HepG2 (cell line): Measurements from ENCODE around the gene FAM53B. TPM values are rescaled to one million over a fixed set of nuclear protein-coding genes. Genes with fewer than 3 reads are reported as not detected.

Experiments
- DNMT1 ChIP-seq: sonication (generic); formaldehyde crosslinking; IDR thresholded peaks from 2 replicates; pipeline ENCODE4 v1.5.1; 2020; ENCODE audit warnings: mild to moderate bottlenecking, missing genetic modification reagents
- FOSL2 ChIP-seq: sonication (generic); formaldehyde crosslinking; IDR thresholded peaks from 2 replicates; pipeline ENCODE4 v1.4.0; 2020; ENCODE audit warnings: missing genetic modification reagents
- GATA4 ChIP-seq: sonication (generic); IDR thresholded peaks from 2 replicates; pipeline ENCODE4 v1.6.1; 2016; ENCODE audit warnings: antibody characterized with exemption, low read depth, borderline replicate concordance
- HNRNPLL ChIP-seq: fragments of 200-400 bp; formaldehyde crosslinking; IDR thresholded peaks from 2 replicates; pipeline ENCODE4 v1.6.1; 2017; ENCODE audit warnings: mild to moderate bottlenecking, low read depth, low read length; ENCODE audit not compliant: poor library complexity, severe bottlenecking
- ISL2 ChIP-seq: sonication (generic); formaldehyde crosslinking; IDR thresholded peaks from 2 replicates; pipeline ENCODE4 v1.5.0; 2020; ENCODE audit warnings: missing genetic modification reagents
- NFKBIZ ChIP-seq: IDR thresholded peaks from 2 replicates; pipeline ENCODE4 v1.6.1; 2018; ENCODE audit warnings: missing genetic modification reagents, missing compliant biosample characterization
- ZBTB21 ChIP-seq: sonication (generic); formaldehyde crosslinking; IDR thresholded peaks from 2 replicates; pipeline ENCODE4 v1.4.0; 2020; ENCODE audit warnings: missing genetic modification reagents
- ZNF143 ChIP-seq: sonication (generic); formaldehyde crosslinking; IDR thresholded peaks from 2 replicates; pipeline ENCODE4 v1.4.0; 2020; ENCODE audit warnings: missing genetic modification reagents
- ZNF367 ChIP-seq: sonication (generic); formaldehyde crosslinking; IDR thresholded peaks from 2 replicates; pipeline ENCODE4 v1.4.0; 2020; ENCODE audit warnings: missing genetic modification reagents, borderline replicate concordance
- polyA plus RNA-seq, 8 experiments: library from polyadenylated mRNA; depleted of rRNA in 3 of 8; stranded (reverse) in 7 of 8; unstranded in 1 of 8; fragments of >200 nt; fragmentation: Illumina TruSeq in 4 of 8; extraction: Trizol in 4 of 8; gene quantifications; 2 replicates each; pipeline versions ENCODE4 v1.2.1 to v1.2.3, GENCODE V29; 2011 to 2016; ENCODE audit warnings: low read depth in 4 of 8, missing spikeins in 1 of 8, mixed read lengths in 1 of 8; ENCODE audit not compliant: insufficient read depth in 1 of 8
- total RNA-seq, 5 experiments: library from RNA; depleted of rRNA; stranded (reverse); fragments of >200 nt; fragmentation: Illumina TruSeq; extraction: Trizol; gene quantifications; 2 replicates each; pipeline ENCODE4 v1.2.3, GENCODE V29; 2016; ENCODE audit warnings: low read depth in 1 of 5
- TF ChIP-seq, protein P1 (sequence below): IDR thresholded peaks from 2 replicates; pipeline ENCODE4 v1.6.1; 2016; ENCODE audit warnings: low read depth, missing genetic modification reagents, missing compliant biosample characterization
- TF ChIP-seq, protein P2 (sequence below): sonication (generic); formaldehyde crosslinking; IDR thresholded peaks from 2 replicates; pipeline ENCODE4 v1.4.0; 2020; ENCODE audit warnings: missing genetic modification reagents, borderline replicate concordance
- TF ChIP-seq, protein P3 (sequence below): sonication (generic); formaldehyde crosslinking; IDR thresholded peaks from 2 replicates; pipeline ENCODE4 v1.5.0; 2020; ENCODE audit warnings: missing genetic modification reagents, mild to moderate bottlenecking, borderline replicate concordance

FAM53B gene
- total and polyA plus RNA-seq, 2 of the 13 experiments (the other 11 are each of a cell fraction or from before 2014, with no cell fraction given) = 6.4 to 19.3 TPM

DNA sequence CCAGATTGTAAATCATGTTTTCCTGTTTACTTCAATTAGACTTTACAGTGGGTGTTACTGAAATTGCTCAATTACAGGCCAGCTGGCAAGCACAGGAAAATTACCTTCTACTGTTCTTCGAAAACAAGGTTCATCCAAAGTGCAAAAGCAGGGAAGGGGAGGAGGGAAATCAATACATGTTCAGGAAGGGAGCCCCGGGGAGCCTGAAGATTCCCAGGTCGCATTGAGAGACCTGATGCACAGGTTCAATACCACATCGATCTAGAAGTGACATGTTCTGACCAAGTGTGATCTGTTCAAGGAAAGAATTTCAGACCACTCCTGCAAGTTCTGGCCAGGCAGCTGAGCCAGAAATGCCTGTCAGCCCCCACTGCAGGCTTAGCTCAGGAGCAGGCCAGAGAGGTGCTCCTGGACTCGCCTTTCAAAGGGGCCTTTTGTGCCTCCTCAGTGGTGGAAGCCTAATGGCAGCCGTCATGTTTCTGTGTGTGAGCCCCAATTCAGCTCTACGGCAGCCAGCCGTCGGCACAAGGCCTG, 35.9 kb downstream of the FAM53B start (continued):
- TF ChIP-seq, protein P1, sequence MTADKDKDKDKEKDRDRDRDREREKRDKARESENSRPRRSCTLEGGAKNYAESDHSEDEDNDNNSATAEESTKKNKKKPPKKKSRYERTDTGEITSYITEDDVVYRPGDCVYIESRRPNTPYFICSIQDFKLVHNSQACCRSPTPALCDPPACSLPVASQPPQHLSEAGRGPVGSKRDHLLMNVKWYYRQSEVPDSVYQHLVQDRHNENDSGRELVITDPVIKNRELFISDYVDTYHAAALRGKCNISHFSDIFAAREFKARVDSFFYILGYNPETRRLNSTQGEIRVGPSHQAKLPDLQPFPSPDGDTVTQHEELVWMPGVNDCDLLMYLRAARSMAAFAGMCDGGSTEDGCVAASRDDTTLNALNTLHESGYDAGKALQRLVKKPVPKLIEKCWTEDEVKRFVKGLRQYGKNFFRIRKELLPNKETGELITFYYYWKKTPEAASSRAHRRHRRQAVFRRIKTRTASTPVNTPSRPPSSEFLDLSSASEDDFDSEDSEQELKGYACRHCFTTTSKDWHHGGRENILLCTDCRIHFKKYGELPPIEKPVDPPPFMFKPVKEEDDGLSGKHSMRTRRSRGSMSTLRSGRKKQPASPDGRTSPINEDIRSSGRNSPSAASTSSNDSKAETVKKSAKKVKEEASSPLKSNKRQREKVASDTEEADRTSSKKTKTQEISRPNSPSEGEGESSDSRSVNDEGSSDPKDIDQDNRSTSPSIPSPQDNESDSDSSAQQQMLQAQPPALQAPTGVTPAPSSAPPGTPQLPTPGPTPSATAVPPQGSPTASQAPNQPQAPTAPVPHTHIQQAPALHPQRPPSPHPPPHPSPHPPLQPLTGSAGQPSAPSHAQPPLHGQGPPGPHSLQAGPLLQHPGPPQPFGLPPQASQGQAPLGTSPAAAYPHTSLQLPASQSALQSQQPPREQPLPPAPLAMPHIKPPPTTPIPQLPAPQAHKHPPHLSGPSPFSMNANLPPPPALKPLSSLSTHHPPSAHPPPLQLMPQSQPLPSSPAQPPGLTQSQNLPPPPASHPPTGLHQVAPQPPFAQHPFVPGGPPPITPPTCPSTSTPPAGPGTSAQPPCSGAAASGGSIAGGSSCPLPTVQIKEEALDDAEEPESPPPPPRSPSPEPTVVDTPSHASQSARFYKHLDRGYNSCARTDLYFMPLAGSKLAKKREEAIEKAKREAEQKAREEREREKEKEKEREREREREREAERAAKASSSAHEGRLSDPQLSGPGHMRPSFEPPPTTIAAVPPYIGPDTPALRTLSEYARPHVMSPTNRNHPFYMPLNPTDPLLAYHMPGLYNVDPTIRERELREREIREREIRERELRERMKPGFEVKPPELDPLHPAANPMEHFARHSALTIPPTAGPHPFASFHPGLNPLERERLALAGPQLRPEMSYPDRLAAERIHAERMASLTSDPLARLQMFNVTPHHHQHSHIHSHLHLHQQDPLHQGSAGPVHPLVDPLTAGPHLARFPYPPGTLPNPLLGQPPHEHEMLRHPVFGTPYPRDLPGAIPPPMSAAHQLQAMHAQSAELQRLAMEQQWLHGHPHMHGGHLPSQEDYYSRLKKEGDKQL = no peak
- TF ChIP-seq, protein P2, sequence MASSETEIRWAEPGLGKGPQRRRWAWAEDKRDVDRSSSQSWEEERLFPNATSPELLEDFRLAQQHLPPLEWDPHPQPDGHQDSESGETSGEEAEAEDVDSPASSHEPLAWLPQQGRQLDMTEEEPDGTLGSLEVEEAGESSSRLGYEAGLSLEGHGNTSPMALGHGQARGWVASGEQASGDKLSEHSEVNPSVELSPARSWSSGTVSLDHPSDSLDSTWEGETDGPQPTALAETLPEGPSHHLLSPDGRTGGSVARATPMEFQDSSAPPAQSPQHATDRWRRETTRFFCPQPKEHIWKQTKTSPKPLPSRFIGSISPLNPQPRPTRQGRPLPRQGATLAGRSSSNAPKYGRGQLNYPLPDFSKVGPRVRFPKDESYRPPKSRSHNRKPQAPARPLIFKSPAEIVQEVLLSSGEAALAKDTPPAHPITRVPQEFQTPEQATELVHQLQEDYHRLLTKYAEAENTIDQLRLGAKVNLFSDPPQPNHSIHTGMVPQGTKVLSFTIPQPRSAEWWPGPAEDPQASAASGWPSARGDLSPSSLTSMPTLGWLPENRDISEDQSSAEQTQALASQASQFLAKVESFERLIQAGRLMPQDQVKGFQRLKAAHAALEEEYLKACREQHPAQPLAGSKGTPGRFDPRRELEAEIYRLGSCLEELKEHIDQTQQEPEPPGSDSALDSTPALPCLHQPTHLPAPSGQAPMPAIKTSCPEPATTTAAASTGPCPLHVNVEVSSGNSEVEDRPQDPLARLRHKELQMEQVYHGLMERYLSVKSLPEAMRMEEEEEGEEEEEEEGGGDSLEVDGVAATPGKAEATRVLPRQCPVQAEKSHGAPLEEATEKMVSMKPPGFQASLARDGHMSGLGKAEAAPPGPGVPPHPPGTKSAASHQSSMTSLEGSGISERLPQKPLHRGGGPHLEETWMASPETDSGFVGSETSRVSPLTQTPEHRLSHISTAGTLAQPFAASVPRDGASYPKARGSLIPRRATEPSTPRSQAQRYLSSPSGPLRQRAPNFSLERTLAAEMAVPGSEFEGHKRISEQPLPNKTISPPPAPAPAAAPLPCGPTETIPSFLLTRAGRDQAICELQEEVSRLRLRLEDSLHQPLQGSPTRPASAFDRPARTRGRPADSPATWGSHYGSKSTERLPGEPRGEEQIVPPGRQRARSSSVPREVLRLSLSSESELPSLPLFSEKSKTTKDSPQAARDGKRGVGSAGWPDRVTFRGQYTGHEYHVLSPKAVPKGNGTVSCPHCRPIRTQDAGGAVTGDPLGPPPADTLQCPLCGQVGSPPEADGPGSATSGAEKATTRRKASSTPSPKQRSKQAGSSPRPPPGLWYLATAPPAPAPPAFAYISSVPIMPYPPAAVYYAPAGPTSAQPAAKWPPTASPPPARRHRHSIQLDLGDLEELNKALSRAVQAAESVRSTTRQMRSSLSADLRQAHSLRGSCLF (CRISPR knock-in tag) = no peak
- TF ChIP-seq ISL2 (CRISPR knock-in tag) (no peak), NFKBIZ (CRISPR knock-in tag) (no peak), ZBTB21 (CRISPR knock-in tag) (no peak), FOSL2 (peak; percentile 47; the same call in 1 of the 2 replicates), ZNF143 (CRISPR knock-in tag) (no peak), ZNF367 (CRISPR knock-in tag) (no peak), DNMT1 (no peak), HNRNPLL (no peak), GATA4 (no peak)
- TF ChIP-seq, protein P3, sequence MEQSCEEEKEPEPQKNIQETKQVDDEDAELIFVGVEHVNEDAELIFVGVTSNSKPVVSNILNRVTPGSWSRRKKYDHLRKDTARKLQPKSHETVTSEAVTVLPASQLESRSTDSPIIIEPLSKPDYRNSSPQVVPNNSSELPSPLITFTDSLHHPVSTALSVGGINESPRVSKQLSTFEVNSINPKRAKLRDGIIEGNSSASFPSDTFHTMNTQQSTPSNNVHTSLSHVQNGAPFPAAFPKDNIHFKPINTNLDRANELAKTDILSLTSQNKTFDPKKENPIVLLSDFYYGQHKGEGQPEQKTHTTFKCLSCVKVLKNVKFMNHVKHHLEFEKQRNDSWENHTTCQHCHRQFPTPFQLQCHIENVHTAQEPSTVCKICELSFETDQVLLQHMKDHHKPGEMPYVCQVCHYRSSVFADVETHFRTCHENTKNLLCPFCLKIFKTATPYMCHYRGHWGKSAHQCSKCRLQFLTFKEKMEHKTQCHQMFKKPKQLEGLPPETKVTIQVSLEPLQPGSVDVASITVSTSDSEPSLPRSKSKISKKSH = no peak
